ENCODE data around the gene TBCD. TPM values are rescaled to one million over a fixed set of nuclear protein-coding genes. Genes with fewer than 3 reads are reported as not detected.
A peak's percentile ranks its signal among the peaks of the same experiment; 100 is the strongest.

TBCD gene
- total RNA-seq, 1 experiment from 2014 or later, result 129 TPM

GRCh38 chr17:82924214-82924613, 172.3 kb downstream of the TBCD start:
- no peaks in the 10 kb centered on the region for H3K27me3 Mint-ChIP-seq (ENCODE audit: low read depth)
- Histone ChIP-seq H3K27me3 (ENCODE audit: insufficient read depth, low read length) (no peaks in the 10 kb centered on the region), H4K91ac (ENCODE audit: insufficient read length, low read depth, low read length) (no peak overlapping the region), H2AK5ac (ENCODE audit: insufficient read length, low read length) (no peak overlapping the region), H2BK5ac (ENCODE audit: insufficient read length, low read length) (no peak overlapping the region), H3K4me1 (ENCODE audit: insufficient read depth, low read length) (no peaks in the 10 kb centered on the region), H4K5ac (ENCODE audit: insufficient read length, low read depth, low read length) (no peak overlapping the region), H4K20me1 (ENCODE audit: control insufficient read depth, insufficient read depth, insufficient read length) (no peaks in the 10 kb centered on the region), H3K79me1 (ENCODE audit: insufficient read depth, low read depth, low read length, poor library complexity, severe bottlenecking) (no peaks in the 10 kb centered on the region), H2BK120ac (ENCODE audit: low read depth, low read length, poor library complexity, severe bottlenecking) (no peak overlapping the region), H3K4ac (ENCODE audit: low read depth, low read length) (no peak overlapping the region), H3K4me2 (ENCODE audit: insufficient read depth, insufficient read length, low read length) (no peak overlapping the region), H4K8ac (replicated peaks; ENCODE audit: insufficient read length, low read depth, low read length) (no peak overlapping the region), H3K27ac (ENCODE audit: insufficient read length, low read depth, low read length) (no peak overlapping the region), H3K79me2 (ENCODE audit: insufficient read depth, low read length) (no peaks in the 10 kb centered on the region), H3K56ac (ENCODE audit: insufficient read length, low read depth, low read length) (no peak overlapping the region), H3K9ac (ENCODE audit: extremely low read depth, insufficient read length, low read length) (no peak overlapping the region), H2AFZ (ENCODE audit: low read length) (no peak overlapping the region), H3K9me3 (ENCODE audit: control insufficient read depth, low read depth, low read length) (no peaks in the 10 kb centered on the region), H2BK12ac (ENCODE audit: insufficient read length, low read depth, low read length) (no peak overlapping the region), H3K23ac (ENCODE audit: insufficient read length, low read depth, low read length) (no peak overlapping the region), H3K18ac (ENCODE audit: insufficient read length, low read depth, low read length) (no peak overlapping the region), H2BK20ac (ENCODE audit: low read depth, low read length, poor library complexity, severe bottlenecking) (no peak overlapping the region), H2BK15ac (ENCODE audit: low read depth, low read length) (no peak overlapping the region), H3K14ac (ENCODE audit: insufficient read depth, low read length) (no peak overlapping the region), H3K23me2 (ENCODE audit: insufficient read length, low read depth, low read length, poor library complexity, severe bottlenecking) (no peaks in the 10 kb centered on the region), H3T11ph (ENCODE audit: low read length) (no peak overlapping the region)
- H3K27ac Mint-ChIP-seq, result peak overlapping the region in 2 of 3 experiments; percentile 39 to 81; a peak in 1 of 7 replicates
- no peak overlapping the region for H3K4me3 Mint-ChIP-seq
- H3K36me3 Mint-ChIP-seq (ENCODE audit: insufficient read depth in 1 of 3, low read depth in 3 of 3), result peaks cover 37 to 65% (median 57%) of the 10 kb centered on the region in 3 experiments; a peak in 6 of 7 replicates
- H3K9me3 Mint-ChIP-seq, result no peaks in the 10 kb centered on the region
- no CpG with 5 or more reads among the region's 13 CpGs for WGBS (ENCODE audit: extremely low coverage, insufficient read length, low lambda C conversion rate)
- DNase-seq, result no peak
- no peak for TF ChIP-seq CTCF (conservative IDR thresholded peaks at IDR 0.05)
- H3K4me1 Mint-ChIP-seq, result no peaks in the 10 kb centered on the region
